Globus pallidus (tissue), 1 donor: ENCODE results near the gene PFKFB2.

Source experiments
- DNase-seq: peaks from one replicate; pipeline ENCODE4 v3.0.0-alpha.2; 2015; ENCODE audit warnings: low spot score

The PFKFB2 gene

DNA sequence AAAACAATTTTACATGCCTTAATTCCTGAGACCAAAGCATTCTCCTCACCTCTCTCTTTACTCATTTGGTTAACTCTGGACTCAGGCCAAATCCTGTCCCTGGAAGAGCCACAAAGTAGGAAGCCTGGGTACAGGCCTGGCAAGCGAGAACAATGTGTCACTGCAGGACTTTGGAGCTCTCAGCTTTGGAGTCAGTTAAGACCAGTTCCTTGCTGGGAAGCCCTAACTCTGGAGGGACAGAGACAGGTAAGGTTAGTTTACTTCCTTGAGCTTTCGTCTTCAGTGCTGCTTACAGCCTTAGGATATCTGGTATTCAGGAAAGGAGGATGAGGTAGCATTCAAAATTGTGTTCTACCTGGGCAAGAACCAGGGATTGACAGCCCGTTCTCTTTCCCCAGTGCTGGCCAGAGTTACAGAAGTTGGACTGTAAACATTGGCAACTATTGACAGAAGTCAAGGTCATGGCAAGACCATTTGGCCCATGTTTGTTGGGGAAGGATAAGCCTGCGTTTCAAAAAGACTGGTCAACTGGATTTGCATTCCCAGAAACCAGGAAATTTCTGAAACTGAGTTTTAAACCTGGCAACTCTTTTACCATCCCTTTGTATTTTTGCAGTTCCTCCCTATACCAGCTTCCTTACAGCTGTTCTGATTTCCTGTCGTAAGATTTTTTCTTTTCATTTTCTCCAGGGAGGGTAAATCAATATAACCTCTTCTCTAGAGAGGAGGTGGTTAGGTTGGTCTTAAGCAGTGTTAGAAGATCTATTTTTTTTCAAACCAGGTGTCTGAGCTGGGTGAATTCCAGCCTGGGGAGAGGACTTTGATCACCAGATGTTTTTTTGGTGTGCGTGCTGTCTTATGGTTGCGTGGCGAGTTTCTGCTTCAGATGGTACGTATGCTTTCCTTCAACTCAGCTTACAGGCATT is 35.9 kb downstream of the PFKFB2 start, which contains the start of gene C4BPB:
TSS of gene C4BPB (plus strand) at position 160 of the 926 bp plus-strand sequence. CDS start at position 832, 672 bp downstream.
- no peak for DNase-seq

DNA sequence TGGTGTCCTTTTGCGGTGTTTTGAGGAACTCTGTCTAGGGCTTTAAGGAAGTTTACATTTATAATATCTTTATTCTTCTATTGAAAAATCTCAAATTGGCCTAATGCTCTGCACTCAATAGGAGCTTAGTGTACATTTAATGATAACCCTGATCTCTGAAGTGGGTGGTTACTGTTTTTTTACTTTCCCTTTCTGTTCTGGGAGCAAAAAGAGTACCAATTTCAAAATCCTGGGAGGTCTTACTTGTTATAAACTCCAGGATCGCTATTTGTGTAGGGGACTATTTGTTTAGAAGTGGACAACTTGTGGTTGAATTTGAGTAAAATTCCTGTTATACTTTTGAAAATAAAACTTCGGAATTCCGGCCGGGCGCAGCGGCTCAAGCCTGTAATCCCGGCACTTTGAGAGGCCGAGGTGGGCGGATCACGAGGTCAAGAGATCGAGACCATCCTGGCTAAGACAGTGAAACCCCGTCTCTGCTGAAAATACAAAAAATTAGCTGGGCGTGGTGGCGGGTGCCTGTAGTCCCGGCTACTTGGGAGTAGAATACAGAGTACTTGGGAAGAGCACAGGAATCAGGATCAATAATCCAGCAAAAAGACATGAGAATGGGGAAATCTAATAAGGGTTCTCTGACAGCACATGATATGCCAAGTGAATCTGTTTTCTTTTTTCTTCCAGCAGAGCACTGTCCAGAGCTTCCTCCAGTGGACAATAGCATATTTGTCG is 36.7 kb downstream of the PFKFB2 start:
- DNase-seq: no peak

DNA sequence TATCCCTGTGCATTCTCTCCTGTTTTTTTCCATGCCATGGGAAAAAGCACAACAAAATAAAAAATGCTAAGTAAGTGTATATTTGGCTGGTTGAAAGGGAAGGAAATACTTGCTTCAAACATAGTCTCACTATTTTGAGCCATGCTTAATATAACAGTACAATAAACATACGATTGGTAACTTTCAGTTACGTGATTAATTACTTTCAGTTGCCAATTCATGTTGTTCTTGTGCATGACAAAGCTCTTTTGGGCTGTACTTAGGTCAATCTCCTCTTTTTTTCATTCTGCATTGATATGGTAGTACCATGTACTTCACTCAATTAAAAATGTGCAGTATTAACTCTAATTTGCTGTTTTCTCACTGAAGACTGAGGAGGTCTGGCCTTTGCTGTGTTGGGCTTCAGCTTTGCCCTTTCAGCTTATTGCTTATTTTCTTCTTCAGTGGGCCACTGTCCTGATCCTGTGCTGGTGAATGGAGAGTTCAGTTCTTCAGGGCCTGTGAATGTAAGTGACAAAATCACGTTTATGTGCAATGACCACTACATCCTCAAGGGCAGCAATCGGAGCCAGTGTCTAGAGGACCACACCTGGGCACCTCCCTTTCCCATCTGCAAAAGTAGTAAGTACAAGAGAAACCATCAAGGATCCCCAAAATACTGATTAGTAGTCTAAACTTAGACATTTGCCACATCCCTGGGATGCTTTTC is 38.3 kb downstream of the PFKFB2 start:
- no peak for DNase-seq

DNA sequence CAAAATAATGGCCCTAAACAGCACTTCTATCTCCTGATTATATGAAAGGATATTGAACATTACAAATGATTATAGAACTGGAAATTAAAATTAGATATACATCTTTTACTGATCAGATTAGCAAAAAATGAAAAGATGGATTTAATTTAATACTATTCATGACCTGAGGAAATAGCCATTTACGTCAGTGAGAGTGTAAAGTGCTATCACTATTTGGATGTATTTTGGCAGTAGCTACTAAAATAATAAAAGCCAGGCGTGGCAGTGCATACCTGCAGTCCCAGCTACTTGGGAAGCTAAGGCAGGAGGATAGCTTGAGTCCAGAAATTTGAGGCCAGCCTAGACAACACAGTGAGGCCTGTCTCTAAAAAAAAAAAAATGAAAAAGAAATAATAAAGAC is 40.9 kb downstream of the PFKFB2 start:
- no peak for DNase-seq

DNA sequence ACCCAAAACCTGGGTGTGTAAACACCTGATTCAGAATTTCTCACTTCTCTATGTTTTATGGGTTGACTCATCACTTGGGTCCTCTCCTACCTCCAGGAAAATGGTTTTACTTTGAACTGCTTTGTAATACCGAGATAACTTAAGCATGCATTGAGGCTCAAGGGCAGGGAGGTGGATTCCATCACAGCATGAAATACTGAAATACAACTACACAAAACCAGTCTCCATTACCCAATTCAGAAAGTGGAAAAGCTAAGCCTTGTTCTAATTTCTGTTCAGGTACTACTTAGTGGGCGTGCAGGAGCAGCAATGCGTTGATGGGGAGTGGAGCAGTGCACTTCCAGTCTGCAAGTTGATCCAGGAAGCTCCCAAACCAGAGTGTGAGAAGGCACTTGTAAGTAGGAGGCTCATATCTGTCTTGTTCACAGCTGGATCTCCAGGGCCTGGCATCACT is 44.8 kb downstream of the PFKFB2 start:
- no peak for DNase-seq

DNA sequence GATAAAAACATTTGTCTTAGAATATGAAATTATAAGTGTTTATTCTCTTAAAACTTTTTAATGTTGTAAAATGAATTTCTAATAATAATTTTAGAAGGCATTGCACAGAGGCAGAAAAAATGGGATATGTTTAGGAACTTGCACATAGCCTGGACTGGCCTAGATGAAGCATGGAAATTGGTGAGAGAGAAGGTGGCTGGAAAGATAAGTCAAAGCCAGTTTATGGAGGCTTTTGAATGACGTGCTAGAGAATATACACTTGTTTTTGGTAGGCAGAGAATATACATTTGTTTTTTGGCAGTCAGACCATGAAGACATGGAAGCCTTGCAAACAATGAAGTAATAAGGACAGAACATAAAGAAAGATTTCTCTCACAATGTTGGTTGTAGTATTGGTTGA is 48.6 kb downstream of the PFKFB2 start:
- DNase-seq: no peak

DNA sequence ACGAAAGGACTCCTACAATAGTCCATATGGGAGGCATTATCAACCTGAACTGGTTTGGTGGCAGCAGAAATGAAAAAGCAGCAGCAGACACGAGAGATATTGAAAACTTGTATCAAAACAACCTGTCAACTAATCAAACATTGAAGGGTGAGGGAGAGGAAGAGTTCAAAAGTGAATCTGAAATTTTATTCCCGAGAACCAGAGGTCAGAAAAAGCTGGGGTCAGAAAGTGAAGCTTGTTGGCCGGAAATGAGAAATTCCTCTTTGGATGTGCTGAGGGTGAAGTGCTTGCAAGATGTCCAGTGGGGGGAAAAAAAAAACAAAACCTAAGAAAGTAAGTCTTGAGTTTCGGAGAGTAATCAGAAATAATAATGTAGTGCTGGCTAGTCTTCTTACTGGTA is 49.1 kb downstream of the PFKFB2 start:
- no peak for DNase-seq

DNA sequence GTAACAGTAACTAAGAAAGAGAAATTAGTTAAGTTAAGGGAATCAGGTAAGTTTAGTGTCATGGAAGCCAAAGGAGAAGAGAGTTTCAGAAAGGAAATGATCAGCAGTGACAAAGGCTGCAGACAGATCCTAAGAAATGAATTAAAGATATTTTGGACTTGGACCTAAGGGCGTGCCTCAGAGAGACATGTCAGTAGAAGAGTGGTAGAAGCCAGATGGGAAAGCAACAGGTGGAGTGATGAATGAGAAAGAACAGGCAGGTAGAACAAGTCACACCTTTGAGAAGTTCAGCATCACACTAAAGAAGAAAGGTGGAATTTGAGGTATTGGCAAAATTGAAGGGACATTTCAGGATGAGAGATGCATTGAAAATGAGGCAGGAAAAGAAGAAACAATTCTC is 49.6 kb downstream of the PFKFB2 start:
- DNase-seq: no peak

DNA sequence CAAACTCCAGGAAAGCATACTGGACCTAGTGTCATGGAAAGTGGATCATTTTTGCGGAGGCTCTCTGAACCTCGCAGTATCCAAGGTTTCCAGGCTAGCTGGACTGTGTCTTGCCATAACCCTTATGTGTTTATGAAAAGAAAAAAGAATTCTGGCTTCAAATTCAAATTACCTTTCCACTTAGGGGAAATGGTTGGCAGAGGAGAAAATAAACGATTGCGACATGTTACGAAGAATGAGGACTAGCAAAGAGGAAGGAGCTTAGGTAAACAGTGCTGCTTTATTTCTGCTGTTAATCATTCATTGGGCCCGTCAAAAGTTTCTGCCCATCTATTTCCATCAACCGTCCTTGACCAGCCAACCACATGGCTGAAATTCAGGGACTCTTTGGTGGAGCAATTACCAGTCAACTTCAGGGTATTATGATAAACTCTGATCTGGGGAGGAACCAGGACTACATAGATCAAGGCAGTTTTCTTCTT is 50.9 kb downstream of the PFKFB2 start, which contains the start of gene C4BPA:
TSS of gene C4BPA (plus strand) at position 342 of the 482 bp plus-strand sequence. CDS start 8,793 bp downstream, outside the sequence.
- DNase-seq: no peak

DNA sequence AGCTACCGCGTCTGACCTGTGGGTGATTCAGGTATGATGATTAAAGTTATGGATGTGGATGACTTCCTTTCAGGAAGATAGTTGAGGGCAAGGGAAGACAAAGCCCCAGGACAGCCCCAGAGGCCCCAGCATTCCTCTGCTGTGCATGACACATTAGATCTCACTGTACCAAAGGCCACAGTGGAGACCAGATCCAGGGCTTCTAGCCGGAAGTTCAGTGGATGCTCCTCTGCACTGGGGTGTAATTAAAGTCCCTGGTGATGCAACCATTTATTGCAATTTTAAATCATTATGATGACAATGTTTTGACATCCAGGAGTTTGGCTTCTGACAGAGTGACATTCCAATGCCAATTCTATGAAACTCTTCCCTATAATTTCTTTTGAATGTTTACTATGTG is 55.9 kb downstream of the PFKFB2 start:
- DNase-seq: no peak

DNA sequence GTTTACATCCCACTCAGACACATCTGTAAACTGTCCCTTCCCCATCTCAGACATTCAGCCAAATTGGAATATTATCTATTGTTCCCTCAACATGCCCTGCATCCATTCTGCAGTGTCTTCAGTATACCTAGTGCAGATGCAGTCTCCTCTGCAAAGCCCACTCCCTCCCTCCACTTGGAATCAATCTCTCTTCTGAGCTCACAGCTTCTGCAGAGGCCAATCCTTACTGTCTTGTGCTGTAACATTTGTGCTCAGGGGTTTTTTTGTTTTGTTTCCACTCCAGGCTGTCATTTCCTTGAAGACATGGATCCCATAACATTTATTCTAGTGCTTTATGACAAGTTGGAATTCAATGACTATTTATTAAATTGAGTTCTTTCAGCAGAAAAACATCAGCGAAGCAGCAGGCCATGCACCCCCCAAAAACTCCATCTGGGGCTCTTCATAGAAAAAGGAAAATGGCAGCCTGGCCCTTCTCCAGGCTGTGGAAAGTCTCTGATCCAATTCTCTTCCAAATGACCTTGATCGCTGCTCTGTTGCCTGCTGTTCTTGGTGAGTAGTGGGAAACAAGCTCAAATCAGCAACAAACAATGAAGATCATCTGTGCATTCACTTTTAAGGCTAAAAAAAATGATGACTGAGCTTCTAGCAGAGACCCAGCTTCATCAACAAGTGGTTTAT is 59.7 kb downstream of the PFKFB2 start:
- DNase-seq: no peak

DNA sequence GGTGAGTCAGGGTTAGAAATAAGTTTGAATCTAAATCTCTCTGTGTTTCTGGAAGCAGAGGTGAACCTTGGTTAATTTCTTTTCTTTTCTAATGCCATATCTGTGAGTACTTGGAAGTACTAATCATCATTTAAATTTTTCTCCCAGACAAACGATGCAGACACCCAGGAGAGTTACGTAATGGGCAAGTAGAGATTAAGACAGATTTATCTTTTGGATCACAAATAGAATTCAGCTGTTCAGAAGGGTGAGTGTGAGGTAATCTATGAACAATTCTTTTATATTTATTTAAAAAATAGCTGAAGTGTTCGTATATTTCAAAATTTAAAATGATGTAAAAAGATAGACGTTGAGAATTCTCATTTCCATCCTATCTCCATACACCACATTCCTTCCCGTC is 62.2 kb downstream of the PFKFB2 start:
- DNase-seq: no peak

DNA sequence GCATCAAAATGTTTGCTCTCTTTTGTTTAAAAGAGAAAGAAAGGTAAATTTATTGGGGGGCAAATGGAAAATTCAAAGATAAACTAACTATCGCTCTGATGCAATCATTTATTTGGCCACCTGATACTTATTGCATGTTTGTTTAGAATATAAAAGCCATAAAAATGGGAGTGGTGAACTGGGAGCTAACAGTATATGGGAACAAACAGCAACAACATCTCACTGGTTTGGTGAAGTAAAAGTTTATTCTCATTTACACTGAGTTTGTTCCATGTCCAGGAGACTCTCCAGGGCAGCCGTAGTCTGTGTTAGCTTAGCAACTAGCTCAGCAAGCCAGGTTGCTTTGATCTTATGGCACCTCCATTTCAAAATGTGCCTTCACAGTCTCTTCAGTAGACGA is 71.3 kb downstream of the PFKFB2 start:
- no peak for DNase-seq

DNA sequence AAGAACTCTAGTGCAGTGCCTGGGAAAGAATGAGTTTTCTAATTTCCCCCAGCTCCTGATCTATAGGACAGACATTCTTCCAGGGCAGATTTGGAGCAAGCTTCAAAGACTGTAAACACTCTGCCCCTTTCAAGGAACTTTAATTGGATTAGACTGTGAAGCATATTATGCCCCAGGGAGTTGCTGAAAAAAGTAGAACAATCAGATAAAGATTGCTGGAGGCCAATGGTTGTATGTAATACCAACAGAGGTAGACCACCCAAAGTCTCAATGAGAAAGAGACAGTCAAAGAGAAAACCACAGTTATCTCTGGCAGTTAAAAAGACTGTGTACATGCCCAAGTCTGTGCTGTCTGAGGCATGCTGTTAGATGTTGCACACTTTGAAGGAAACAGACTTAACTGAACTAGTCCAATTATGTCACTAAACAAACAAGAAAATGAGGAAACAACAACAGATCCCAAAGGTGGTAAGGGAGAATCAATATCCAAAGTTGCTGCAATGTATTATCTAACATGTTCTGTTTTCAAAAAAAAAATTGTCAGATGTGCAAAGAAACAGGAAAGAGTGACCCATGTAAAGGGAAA is 75.4 kb downstream of the PFKFB2 start:
- no peak for DNase-seq

DNA sequence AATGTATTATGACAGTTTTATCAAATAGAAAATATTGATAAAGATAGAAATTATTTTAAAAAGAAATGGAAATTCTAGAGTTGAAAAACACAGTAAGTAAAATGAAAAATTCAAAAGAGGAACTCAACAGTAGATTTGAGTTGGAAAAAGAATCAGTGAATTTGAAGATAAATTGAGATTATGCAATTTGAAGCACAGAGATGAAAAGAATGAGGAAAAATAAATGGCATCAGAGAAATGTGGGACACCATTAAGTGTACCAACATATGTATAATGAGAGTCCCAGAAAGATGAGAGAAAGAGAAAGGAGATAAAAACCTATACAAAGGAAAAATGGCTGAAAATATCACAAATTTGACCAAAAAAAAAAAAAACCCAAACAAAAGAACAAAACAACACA is 76.0 kb downstream of the PFKFB2 start:
- no peak for DNase-seq
